ENCODE measurements around the gene AKR1B1. TPM values are rescaled to one million over a fixed set of nuclear protein-coding genes. Genes with fewer than 3 reads are reported as not detected.

The AKR1B1 gene
- total RNA-seq = 134 and 277 TPM in 2 replicates

GRCh38 chr7:134458806-134459698 lies at the start of gene AKR1B1:
AKR1B1 (minus strand) TSS chr7:134459100; CDS start chr7:134459062, 38 bp downstream.
- TF ChIP-seq, protein P1, sequence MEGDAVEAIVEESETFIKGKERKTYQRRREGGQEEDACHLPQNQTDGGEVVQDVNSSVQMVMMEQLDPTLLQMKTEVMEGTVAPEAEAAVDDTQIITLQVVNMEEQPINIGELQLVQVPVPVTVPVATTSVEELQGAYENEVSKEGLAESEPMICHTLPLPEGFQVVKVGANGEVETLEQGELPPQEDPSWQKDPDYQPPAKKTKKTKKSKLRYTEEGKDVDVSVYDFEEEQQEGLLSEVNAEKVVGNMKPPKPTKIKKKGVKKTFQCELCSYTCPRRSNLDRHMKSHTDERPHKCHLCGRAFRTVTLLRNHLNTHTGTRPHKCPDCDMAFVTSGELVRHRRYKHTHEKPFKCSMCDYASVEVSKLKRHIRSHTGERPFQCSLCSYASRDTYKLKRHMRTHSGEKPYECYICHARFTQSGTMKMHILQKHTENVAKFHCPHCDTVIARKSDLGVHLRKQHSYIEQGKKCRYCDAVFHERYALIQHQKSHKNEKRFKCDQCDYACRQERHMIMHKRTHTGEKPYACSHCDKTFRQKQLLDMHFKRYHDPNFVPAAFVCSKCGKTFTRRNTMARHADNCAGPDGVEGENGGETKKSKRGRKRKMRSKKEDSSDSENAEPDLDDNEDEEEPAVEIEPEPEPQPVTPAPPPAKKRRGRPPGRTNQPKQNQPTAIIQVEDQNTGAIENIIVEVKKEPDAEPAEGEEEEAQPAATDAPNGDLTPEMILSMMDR (conservative IDR thresholded peaks at IDR 0.05; ENCODE audit: low read depth, low read length) = peak; percentile 52
- DNase-seq (ENCODE audit: low read depth) = peak; percentile 35
- peak within 1 kb of the TSS; percentile 90 for H3K4me3 ChIP-seq (ENCODE audit: low read depth, low read length)

DNA sequence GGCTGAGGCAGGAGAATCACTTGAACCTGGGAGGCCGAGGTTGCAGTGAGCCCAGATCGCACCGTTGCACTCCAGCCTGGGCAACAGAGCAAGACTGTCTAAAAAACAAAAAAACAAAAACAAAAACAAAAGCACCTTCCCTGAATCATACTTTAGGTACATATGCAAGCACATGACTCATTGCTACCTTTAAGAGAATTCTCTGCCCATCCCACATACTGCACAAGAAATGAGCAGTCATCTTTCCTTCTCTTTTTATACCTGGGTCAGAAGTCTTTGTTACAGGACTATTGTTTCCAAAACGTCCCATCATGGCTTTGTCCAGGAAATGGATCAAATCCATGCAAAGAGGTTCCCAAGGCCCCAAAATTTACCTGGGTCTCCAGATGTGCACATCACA lies 47.0 kb upstream of the AKR1B1 start:
- TF ChIP-seq, protein P1 (conservative IDR thresholded peaks at IDR 0.05; ENCODE audit: low read depth, low read length) = no peak
- no peak for DNase-seq (ENCODE audit: low read depth)
- no peak overlapping the region for H3K4me3 ChIP-seq (ENCODE audit: low read depth, low read length)

DNA sequence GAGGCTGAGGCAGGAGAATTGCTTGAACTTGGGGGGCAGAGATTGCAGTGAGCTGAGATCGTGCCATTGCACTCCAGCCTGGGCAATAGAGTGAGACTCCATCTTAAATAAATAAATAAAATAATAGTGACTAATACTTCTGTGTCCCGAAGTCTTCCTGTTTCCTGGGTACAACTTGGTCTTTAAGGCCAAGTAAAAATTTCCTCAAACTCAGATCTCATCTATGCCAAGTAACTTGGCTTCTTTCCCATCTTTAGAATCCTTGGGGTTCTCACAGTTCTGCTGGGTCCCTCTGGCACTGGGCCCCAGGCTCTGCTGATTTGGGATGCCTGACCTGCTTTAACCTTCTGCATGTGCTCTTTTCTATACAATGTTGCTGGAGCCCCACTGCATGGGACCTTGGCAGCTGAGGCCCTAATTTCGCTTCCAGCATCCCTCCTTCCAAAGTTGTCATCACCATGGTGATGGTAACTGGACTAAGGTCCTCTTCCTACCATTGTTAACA lies 45.8 kb upstream of the AKR1B1 start:
- no peak for DNase-seq (ENCODE audit: low read depth)
- H3K4me3 ChIP-seq (ENCODE audit: low read depth, low read length) = no peak overlapping the region
- TF ChIP-seq, protein P1 (conservative IDR thresholded peaks at IDR 0.05; ENCODE audit: low read depth, low read length) = no peak

DNA sequence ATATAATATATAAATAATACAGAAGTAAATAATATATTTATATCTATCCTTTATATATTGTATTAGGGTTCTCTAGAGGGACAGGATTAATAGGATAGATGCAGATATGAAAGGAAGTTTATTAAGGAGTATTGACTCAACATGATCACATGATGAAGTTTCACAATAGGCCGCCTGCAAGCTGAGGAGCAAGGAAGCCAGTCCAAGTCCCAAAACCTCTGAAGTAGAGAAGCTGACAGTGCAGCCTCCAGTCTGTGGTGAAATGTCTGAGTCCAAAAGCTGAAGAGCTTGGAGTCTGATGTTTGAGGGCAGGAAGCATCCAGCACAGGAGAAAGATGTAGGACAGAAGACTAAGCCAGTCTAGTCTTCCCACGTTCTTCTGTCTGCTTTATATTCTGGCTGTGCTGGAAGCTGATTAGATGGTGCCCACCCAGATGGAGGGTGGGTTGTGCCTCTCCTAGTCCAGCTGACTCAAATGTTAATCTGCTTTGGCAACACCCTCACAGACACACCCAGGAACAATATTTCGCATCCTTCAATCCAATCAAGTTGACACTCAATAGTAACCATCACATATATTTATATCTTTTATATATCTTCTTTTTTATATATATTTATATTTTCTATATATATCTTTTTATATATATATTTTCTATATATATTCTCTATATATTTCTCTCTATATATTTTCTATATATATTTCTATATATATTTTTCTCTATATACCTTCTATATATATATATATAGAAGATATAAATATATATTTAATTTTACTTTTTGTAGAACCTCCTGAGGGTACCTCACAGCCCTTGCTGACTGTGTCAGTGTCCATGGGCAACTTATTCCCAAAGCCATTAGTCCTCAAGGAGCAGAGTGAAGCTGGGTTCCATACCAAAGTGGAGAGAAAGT lies 43.8 kb upstream of the AKR1B1 start:
- H3K4me3 ChIP-seq (ENCODE audit: low read depth, low read length) = no peak overlapping the region
- TF ChIP-seq, protein P1 (conservative IDR thresholded peaks at IDR 0.05; ENCODE audit: low read depth, low read length) = no peak
- DNase-seq (ENCODE audit: low read depth) = no peak

DNA sequence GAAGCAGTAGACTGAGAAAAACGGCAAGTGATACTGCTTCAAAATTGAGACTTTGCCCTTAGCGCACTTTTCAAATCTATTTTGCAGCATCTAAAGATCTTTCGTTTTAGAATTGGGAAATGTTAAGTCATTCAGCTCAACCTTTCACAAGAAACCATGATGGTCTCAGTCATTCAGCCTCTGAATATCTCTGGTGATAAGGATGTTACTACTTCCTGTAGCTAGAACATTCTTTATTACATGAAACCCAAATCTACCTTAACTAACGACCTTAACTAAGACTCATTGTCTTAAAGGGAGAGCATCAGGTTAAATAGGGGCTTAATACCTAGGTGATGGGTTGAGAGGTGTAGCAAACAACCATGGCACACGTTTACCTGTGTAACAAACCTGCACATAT lies 42.1 kb upstream of the AKR1B1 start:
- H3K4me3 ChIP-seq (ENCODE audit: low read depth, low read length) = no peak overlapping the region
- TF ChIP-seq, protein P1 (conservative IDR thresholded peaks at IDR 0.05; ENCODE audit: low read depth, low read length) = no peak
- DNase-seq (ENCODE audit: low read depth) = no peak

DNA sequence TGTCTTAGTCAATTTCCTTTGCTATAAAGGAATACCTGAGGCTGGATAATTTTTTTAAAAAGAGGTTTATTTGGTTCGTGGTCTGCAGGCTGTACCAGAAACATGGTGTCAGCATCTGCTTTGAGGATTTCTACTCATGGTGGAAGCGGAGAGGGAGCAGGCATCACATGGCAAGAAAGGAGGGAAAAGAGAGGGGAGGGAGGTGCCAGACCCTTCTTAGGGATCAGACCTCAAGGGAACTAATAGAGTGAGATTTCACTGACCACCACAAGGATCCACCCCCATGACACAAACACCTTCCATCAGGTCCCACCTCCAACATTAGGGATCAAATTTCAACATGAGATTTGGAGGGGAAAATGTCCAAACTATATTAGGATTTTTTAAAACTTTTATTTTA lies 41.5 kb upstream of the AKR1B1 start:
- DNase-seq (ENCODE audit: low read depth) = no peak
- TF ChIP-seq, protein P1 (conservative IDR thresholded peaks at IDR 0.05; ENCODE audit: low read depth, low read length) = no peak
- no peak overlapping the region for H3K4me3 ChIP-seq (ENCODE audit: low read depth, low read length)

Data from epithelial cell of proximal tubule (primary cell).